HG02588 (cell line): ENCODE data around the gene CIT.
"Not testable (repeated sequence)": the region's sequence is repeated elsewhere in the genome, so short reads cannot be mapped to it uniquely, and the experiment has no call there.

Experiments
- ATAC-seq: cut with Tn5 transposase; IDR thresholded peaks from one replicate; pipeline ENCODE4 v1.9.1; 2021; ENCODE audit warnings: mild to moderate bottlenecking, moderate library complexity; ENCODE audit not compliant: unreplicated experiment

Gene CIT

GRCh38 chr12:119660076-119660475 is 217.0 kb downstream of the CIT start:
- no peak for ATAC-seq

GRCh38 chr12:119659289-119659897 is 217.7 kb downstream of the CIT start:
- no peak for ATAC-seq

GRCh38 chr12:119658166-119658565 is 219.0 kb downstream of the CIT start:
- not testable (repeated sequence) for ATAC-seq

GRCh38 chr12:119657001-119657400 is 220.1 kb downstream of the CIT start:
- ATAC-seq, result not testable (repeated sequence)

- no peak for ATAC-seq
These were observed 224.5 kb downstream of the CIT start for GRCh38 chr12:119652665-119653064.

GRCh38 chr12:119649202-119649808 is 227.8 kb downstream of the CIT start:
- ATAC-seq, result no peak

- ATAC-seq, result no peak
These were observed 231.5 kb downstream of the CIT start for GRCh38 chr12:119645535-119646059.

GRCh38 chr12:119644930-119645329 is 232.2 kb downstream of the CIT start:
- ATAC-seq, result no peak

GRCh38 chr12:119642986-119643385 is 234.1 kb downstream of the CIT start:
- no peak for ATAC-seq
